Measurements from ENCODE around the gene SUGP2. TPM values are rescaled to one million over a fixed set of nuclear protein-coding genes. Genes with fewer than 3 reads are reported as not detected.

The SUGP2 gene
- total and polyA plus RNA-seq, 9 of the 15 experiments (the other 6 are each of a cell fraction or from before 2014, with no cell fraction given) = 13.1 to 101 (median 63.1) TPM

DNA sequence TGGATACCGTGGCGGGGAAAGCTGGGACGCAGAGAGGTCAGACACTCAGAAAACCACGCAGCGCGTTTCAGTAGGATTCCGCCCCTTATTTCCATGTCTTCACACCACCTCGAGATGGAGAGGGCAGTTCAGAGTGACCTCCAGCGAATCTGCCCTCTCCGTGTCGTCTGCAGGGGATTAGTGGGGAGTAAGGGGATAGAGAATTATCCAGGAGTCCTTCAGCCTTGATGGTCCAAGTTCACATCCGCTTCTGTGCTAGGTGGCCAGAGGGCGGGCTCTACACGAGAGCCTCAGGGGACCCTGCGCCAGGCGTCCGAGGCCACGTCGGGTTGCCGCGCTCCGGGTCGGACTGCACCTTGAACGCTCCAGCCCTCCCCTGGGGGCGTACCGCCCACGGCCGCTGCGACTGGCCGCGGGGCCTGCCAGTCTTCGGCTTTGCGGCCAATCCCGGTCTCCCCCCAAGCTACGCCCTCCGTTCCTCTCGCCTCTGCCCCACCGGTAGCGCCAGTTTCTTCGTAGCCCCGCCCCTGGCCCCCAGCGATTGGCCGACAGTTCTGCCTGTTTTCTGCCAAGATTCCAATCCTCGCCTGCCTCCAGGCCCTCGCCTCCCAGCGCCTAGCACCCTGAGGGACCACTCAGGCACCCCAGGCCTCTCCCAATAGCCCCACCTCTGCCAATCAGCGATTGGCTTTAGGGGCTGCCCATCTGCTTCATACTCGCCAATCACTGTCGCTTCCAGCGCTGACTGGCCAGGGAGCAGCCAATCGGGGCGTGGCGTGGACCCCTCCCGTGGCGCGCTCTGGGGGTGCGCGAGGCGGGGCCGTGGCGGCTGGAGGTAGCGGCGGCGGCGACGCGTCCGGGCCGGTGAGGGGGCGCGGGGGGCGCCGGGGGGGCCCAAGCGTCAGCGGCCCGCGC lies 30.1 kb upstream of the SUGP2 start, which contains the start of gene SLC25A42 (continued):
- TF ChIP-seq, protein P1, sequence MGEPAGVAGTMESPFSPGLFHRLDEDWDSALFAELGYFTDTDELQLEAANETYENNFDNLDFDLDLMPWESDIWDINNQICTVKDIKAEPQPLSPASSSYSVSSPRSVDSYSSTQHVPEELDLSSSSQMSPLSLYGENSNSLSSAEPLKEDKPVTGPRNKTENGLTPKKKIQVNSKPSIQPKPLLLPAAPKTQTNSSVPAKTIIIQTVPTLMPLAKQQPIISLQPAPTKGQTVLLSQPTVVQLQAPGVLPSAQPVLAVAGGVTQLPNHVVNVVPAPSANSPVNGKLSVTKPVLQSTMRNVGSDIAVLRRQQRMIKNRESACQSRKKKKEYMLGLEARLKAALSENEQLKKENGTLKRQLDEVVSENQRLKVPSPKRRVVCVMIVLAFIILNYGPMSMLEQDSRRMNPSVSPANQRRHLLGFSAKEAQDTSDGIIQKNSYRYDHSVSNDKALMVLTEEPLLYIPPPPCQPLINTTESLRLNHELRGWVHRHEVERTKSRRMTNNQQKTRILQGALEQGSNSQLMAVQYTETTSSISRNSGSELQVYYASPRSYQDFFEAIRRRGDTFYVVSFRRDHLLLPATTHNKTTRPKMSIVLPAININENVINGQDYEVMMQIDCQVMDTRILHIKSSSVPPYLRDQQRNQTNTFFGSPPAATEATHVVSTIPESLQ (CRISPR knock-in tag; IDR thresholded peaks at IDR 0.05) = no peak
- TF ChIP-seq MCM7 (IDR thresholded peaks at IDR 0.05) = no peak
- TF ChIP-seq RBM17 (IDR thresholded peaks at IDR 0.05; ENCODE audit: borderline replicate concordance, low read depth, low read length) = no peak
- TF ChIP-seq KAT8 (IDR thresholded peaks at IDR 0.05; ENCODE audit: low read depth) = no peak
- TF ChIP-seq, protein P2, sequence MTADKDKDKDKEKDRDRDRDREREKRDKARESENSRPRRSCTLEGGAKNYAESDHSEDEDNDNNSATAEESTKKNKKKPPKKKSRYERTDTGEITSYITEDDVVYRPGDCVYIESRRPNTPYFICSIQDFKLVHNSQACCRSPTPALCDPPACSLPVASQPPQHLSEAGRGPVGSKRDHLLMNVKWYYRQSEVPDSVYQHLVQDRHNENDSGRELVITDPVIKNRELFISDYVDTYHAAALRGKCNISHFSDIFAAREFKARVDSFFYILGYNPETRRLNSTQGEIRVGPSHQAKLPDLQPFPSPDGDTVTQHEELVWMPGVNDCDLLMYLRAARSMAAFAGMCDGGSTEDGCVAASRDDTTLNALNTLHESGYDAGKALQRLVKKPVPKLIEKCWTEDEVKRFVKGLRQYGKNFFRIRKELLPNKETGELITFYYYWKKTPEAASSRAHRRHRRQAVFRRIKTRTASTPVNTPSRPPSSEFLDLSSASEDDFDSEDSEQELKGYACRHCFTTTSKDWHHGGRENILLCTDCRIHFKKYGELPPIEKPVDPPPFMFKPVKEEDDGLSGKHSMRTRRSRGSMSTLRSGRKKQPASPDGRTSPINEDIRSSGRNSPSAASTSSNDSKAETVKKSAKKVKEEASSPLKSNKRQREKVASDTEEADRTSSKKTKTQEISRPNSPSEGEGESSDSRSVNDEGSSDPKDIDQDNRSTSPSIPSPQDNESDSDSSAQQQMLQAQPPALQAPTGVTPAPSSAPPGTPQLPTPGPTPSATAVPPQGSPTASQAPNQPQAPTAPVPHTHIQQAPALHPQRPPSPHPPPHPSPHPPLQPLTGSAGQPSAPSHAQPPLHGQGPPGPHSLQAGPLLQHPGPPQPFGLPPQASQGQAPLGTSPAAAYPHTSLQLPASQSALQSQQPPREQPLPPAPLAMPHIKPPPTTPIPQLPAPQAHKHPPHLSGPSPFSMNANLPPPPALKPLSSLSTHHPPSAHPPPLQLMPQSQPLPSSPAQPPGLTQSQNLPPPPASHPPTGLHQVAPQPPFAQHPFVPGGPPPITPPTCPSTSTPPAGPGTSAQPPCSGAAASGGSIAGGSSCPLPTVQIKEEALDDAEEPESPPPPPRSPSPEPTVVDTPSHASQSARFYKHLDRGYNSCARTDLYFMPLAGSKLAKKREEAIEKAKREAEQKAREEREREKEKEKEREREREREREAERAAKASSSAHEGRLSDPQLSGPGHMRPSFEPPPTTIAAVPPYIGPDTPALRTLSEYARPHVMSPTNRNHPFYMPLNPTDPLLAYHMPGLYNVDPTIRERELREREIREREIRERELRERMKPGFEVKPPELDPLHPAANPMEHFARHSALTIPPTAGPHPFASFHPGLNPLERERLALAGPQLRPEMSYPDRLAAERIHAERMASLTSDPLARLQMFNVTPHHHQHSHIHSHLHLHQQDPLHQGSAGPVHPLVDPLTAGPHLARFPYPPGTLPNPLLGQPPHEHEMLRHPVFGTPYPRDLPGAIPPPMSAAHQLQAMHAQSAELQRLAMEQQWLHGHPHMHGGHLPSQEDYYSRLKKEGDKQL (CRISPR knock-in tag; IDR thresholded peaks at IDR 0.05; ENCODE audit: borderline replicate concordance) = no peak
- TF ChIP-seq, protein P3, sequence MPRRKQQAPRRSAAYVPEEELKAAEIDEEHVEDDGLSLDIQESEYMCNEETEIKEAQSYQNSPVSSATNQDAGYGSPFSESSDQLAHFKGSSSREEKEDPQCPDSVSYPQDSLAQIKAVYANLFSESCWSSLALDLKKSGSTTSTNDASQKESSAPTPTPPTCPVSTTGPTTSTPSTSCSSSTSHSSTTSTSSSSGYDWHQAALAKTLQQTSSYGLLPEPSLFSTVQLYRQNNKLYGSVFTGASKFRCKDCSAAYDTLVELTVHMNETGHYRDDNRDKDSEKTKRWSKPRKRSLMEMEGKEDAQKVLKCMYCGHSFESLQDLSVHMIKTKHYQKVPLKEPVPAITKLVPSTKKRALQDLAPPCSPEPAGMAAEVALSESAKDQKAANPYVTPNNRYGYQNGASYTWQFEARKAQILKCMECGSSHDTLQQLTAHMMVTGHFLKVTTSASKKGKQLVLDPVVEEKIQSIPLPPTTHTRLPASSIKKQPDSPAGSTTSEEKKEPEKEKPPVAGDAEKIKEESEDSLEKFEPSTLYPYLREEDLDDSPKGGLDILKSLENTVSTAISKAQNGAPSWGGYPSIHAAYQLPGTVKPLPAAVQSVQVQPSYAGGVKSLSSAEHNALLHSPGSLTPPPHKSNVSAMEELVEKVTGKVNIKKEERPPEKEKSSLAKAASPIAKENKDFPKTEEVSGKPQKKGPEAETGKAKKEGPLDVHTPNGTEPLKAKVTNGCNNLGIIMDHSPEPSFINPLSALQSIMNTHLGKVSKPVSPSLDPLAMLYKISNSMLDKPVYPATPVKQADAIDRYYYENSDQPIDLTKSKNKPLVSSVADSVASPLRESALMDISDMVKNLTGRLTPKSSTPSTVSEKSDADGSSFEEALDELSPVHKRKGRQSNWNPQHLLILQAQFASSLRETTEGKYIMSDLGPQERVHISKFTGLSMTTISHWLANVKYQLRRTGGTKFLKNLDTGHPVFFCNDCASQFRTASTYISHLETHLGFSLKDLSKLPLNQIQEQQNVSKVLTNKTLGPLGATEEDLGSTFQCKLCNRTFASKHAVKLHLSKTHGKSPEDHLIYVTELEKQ (CRISPR knock-in tag; IDR thresholded peaks at IDR 0.05) = no peak
- TF ChIP-seq ZNF445 (CRISPR knock-in tag; IDR thresholded peaks at IDR 0.05; ENCODE audit: low read depth) = no peak
- peak; percentile 87 for TF ChIP-seq CHD2 (IDR thresholded peaks at IDR 0.05; ENCODE audit: low read depth, low read length)
- no peak for TF ChIP-seq HMG20B (CRISPR knock-in tag; IDR thresholded peaks at IDR 0.05)
- TF ChIP-seq CBFA2T3 (IDR thresholded peaks at IDR 0.05) = no peak
- no peak for TF ChIP-seq PTRF (tag; IDR thresholded peaks at IDR 0.05)
- no peak for TF ChIP-seq ZNF644 (tag; IDR thresholded peaks at IDR 0.05; ENCODE audit: low read depth)
- TF ChIP-seq PATZ1 (CRISPR knock-in tag; IDR thresholded peaks at IDR 0.05; ENCODE audit: borderline replicate concordance) = no peak
- no peak for TF ChIP-seq ZNF586 (CRISPR knock-in tag; conservative IDR thresholded peaks at IDR 0.05)

Measured in K562 (cell line).